HepG2 (cell line): ENCODE measurements around the gene STAT1. TPM values are rescaled to one million over a fixed set of nuclear protein-coding genes. Genes with fewer than 3 reads are reported as not detected.

ENCODE experiments used
- ATAC-seq: fragments of 200-7000 bp; cut with Tn5 transposase; 3 replicates; pipeline ENCODE4 v1.9.1; 2020; ENCODE audit warnings: mild to moderate bottlenecking, moderate library complexity
- BruUV-seq: library from RNA; stranded (reverse); fragments of 400-500 nt; replicated peaks from 2 replicates; lab custom pipeline; 2021; lab: Mats Ljungman, UMichigan
- CTCF ChIA-PET: fragments of 300-600 bp; formaldehyde crosslinking; extraction: SDS; loops from one replicate; lab custom pipeline; 2021; ENCODE audit warnings: low total read pairs, inconsistent platforms, low intra/inter-chr PET ratio; lab: Yijun Ruan, JAX
- POLR2A ChIA-PET: fragments of 350-600 bp; sonication (Branson Sonifier 250); formaldehyde crosslinking; loops from one replicate; lab custom pipeline; 2020; ENCODE audit warnings: antibody characterized with exemption, inconsistent platforms; lab: Yijun Ruan, JAX
- DNase-seq: peaks from one replicate; pipeline ENCODE4 v3.0.0-alpha.2; 2015; ENCODE audit warnings: low spot score
- FAIRE-seq: peaks from 3 replicates; lab custom pipeline; 2011; peaks lifted over from hg19 to GRCh38; lab: Jason Lieb, UNC
- H2AFZ ChIP-seq: one replicate; pipeline ENCODE4 v1.6.1; 2011; ENCODE audit warnings: low read length, inconsistent platforms
- H3K27ac ChIP-seq: fragments of 300-600 bp; 3 replicates; pipeline ENCODE4 v1.8.0; 2011; ENCODE audit warnings: mixed run types, mild to moderate bottlenecking, mixed read lengths, low read length, inconsistent platforms; ENCODE audit not compliant: insufficient read depth; ENCODE audit errors: extremely low read length
- H3K27me3 ChIP-seq, 2 experiments: fragments of 200-600 bp in 1 of 2; 2 replicates in 1 of 2; 3 replicates in 1 of 2; pipeline versions ENCODE4 v1.6.0 to v1.8.0; 2011; ENCODE audit warnings: low read length in 2 of 2, mild to moderate bottlenecking in 2 of 2, moderate library complexity in 2 of 2, inconsistent platforms in 1 of 2; ENCODE audit not compliant: insufficient read depth in 2 of 2, control insufficient read depth in 1 of 2
- H3K36me3 ChIP-seq, 2 experiments: fragments of 200-600 bp in 1 of 2; replicated peaks in 1 of 2; 2 replicates in 1 of 2; 3 replicates in 1 of 2; pipeline versions ENCODE4 v1.5.1 to v1.8.0; 2011; ENCODE audit warnings: low read length in 2 of 2, inconsistent platforms in 1 of 2; ENCODE audit not compliant: insufficient read depth in 2 of 2, control insufficient read depth in 1 of 2
- H3K4me1 ChIP-seq: 2 replicates; pipeline ENCODE4 v1.5.1; 2012; ENCODE audit warnings: low read length, inconsistent platforms; ENCODE audit not compliant: insufficient read depth
- H3K4me2 ChIP-seq: 2 replicates; pipeline ENCODE4 v1.6.0; 2011; ENCODE audit warnings: low read depth, low read length, inconsistent platforms
- H3K4me3 ChIP-seq, 3 experiments: fragments of 200-600 bp in 1 of 3; sonication (generic), shearing (Covaris generic) in 1 of 3; replicated peaks in 1 of 3; 2 replicates each; pipeline ENCODE4 v1.5.1; 2011 to 2016; ENCODE audit warnings: low read length in 3 of 3, inconsistent platforms in 2 of 3, low read depth in 2 of 3, mild to moderate bottlenecking in 2 of 3, control low read depth in 1 of 3, mixed read lengths in 1 of 3; ENCODE audit not compliant: insufficient read depth in 1 of 3
- H3K79me2 ChIP-seq: one replicate; pipeline ENCODE4 v1.6.1; 2011; ENCODE audit warnings: low read length, inconsistent platforms; ENCODE audit not compliant: insufficient read depth
- H3K9ac ChIP-seq: 2 replicates; pipeline ENCODE4 v1.6.0; 2011; ENCODE audit warnings: mild to moderate bottlenecking, low read depth, low read length, inconsistent platforms; ENCODE audit not compliant: insufficient read depth
- H3K9me3 ChIP-seq: 2 replicates; pipeline ENCODE4 v1.5.1; 2012; ENCODE audit warnings: mild to moderate bottlenecking, low read length
- H4K20me1 ChIP-seq: 2 replicates; pipeline ENCODE4 v1.6.0; 2011; ENCODE audit warnings: inconsistent platforms, mild to moderate bottlenecking, low read length, moderate library complexity; ENCODE audit not compliant: insufficient read depth
- CAMTA2 ChIP-seq: sonication (generic); formaldehyde crosslinking; IDR thresholded peaks from 2 replicates; pipeline ENCODE4 v1.4.0; 2020; ENCODE audit warnings: mild to moderate bottlenecking, missing genetic modification reagents, borderline replicate concordance
- FOXA3 ChIP-seq: IDR thresholded peaks from 2 replicates; pipeline ENCODE4 v1.6.1; 2016; ENCODE audit warnings: missing genetic modification reagents, missing compliant biosample characterization
- MTA3 ChIP-seq: sonication (generic); formaldehyde crosslinking; IDR thresholded peaks from 2 replicates; pipeline ENCODE4 v1.4.0; 2020; ENCODE audit warnings: missing genetic modification reagents
- NAIF1 ChIP-seq: sonication (generic); formaldehyde crosslinking; IDR thresholded peaks from 2 replicates; pipeline ENCODE4 v1.5.0; 2020; ENCODE audit warnings: mild to moderate bottlenecking, missing genetic modification reagents, borderline replicate concordance
- NCOA1 ChIP-seq: sonication (generic); formaldehyde crosslinking; IDR thresholded peaks from 2 replicates; pipeline ENCODE4 v1.9.0; 2021; ENCODE audit warnings: missing genetic modification reagents
- RAD21 ChIP-seq: fragments of 450-650 bp; formaldehyde crosslinking; IDR thresholded peaks from 2 replicates; pipeline ENCODE4 v1.5.0; 2020; ENCODE audit warnings: mild to moderate bottlenecking
- U2AF1 ChIP-seq: fragments of 200-400 bp; formaldehyde crosslinking; optimal IDR thresholded peaks from 2 replicates; pipeline ENCODE3; 2017; ENCODE audit warnings: mild to moderate bottlenecking, low read depth, low read length
- ZFAT ChIP-seq: sonication (generic); formaldehyde crosslinking; conservative IDR thresholded peaks from 2 replicates; pipeline ENCODE4 v1.8.1; 2023; ENCODE audit warnings: missing genetic modification reagents, inconsistent platforms
- ZFP82 ChIP-seq: sonication (generic); formaldehyde crosslinking; IDR thresholded peaks from 2 replicates; pipeline ENCODE4 v1.5.1; 2020; ENCODE audit warnings: mild to moderate bottlenecking, missing genetic modification reagents, borderline replicate concordance
- ZNF207 ChIP-seq: fragments of 450-650 bp; IDR thresholded peaks from 2 replicates; pipeline ENCODE4 v1.6.1; 2016; ENCODE audit warnings: antibody characterized with exemption, borderline replicate concordance
- ZNF513 ChIP-seq: sonication (generic); formaldehyde crosslinking; conservative IDR thresholded peaks from 2 replicates; pipeline ENCODE4 v1.5.0; 2020; ENCODE audit warnings: missing genetic modification reagents
- ZNF564 ChIP-seq: sonication (generic); formaldehyde crosslinking; IDR thresholded peaks from 2 replicates; pipeline ENCODE4 v1.8.1; 2023; ENCODE audit warnings: mild to moderate bottlenecking, missing genetic modification reagents
- ZNF577 ChIP-seq: sonication (generic); formaldehyde crosslinking; IDR thresholded peaks from 2 replicates; pipeline ENCODE4 v1.4.0; 2020; ENCODE audit warnings: mild to moderate bottlenecking, low read depth, missing genetic modification reagents, borderline replicate concordance
- ZNF652 ChIP-seq: IDR thresholded peaks from 2 replicates; pipeline ENCODE4 v1.6.1; 2016; ENCODE audit warnings: low read depth, borderline replicate concordance
- WGBS: methylation state at CpG from one replicate; pipeline ENCODE4 v1.1.6; 2017; ENCODE audit warnings: low lambda C conversion rate; 5-methylcytosine and 5-hydroxymethylcytosine counted together
- in situ Hi-C: cut with HindIII; loops from 2 replicates; pipeline ENCODE4 v1.10.0; 2017; ENCODE audit warnings: low pct_unique_long_range_greater_than_20kb; ENCODE audit not compliant: extremely low pct_ligation_motif_present
- intact Hi-C: fragments of 100-400 bp; cut with micrococcal nuclease; formaldehyde crosslinking; loops from one replicate; pipeline ENCODE4 v1.10.0; 2022; ENCODE audit not compliant: unreplicated experiment
- polyA plus RNA-seq, 8 experiments: library from polyadenylated mRNA; depleted of rRNA in 3 of 8; stranded (reverse) in 7 of 8; unstranded in 1 of 8; fragments of >200 nt; fragmentation: Illumina TruSeq in 4 of 8; extraction: Trizol in 4 of 8; gene quantifications; 2 replicates each; pipeline versions ENCODE4 v1.2.1 to v1.2.3, GENCODE V29; 2011 to 2016; ENCODE audit warnings: low read depth in 4 of 8, missing spikeins in 1 of 8, mixed read lengths in 1 of 8; ENCODE audit not compliant: insufficient read depth in 1 of 8
- total RNA-seq, 5 experiments: library from RNA; depleted of rRNA; stranded (reverse); fragments of >200 nt; fragmentation: Illumina TruSeq; extraction: Trizol; gene quantifications; 2 replicates each; pipeline ENCODE4 v1.2.3, GENCODE V29; 2016; ENCODE audit warnings: low read depth in 1 of 5
- TF ChIP-seq, protein P1 (sequence below): sonication (generic); formaldehyde crosslinking; IDR thresholded peaks from 2 replicates; pipeline ENCODE4 v1.8.0; 2022; ENCODE audit warnings: mild to moderate bottlenecking, missing genetic modification reagents
- TF ChIP-seq, protein P2 (sequence below): IDR thresholded peaks from 2 replicates; pipeline ENCODE4 v1.6.1; 2016; ENCODE audit warnings: missing biosample characterization, missing genetic modification reagents, low read depth
- TF ChIP-seq, protein P3 (sequence below): sonication (generic); formaldehyde crosslinking; IDR thresholded peaks from 2 replicates; pipeline ENCODE4 v1.4.0; 2020; ENCODE audit warnings: missing genetic modification reagents

STAT1 gene
- total and polyA plus RNA-seq, 2 of the 13 experiments (the other 11 are each of a cell fraction or from before 2014, with no cell fraction given): 21.8 to 59.6 TPM

- Histone ChIP-seq H3K9ac (peak overlapping the region; percentile 98), H3K4me2 (peak overlapping the region; percentile 96), H3K4me1 (peaks cover 32% of the 10 kb centered on the region), H3K27me3 (peaks cover 0 to 7% of the 10 kb centered on the region in 2 experiments; a peak in 1 of 5 replicates), H3K9me3 (no peaks in the 10 kb centered on the region), H3K79me2 (peaks cover 3% of the 10 kb centered on the region), H4K20me1 (no peaks in the 10 kb centered on the region), H3K27ac (peak overlapping the region; percentile 98), H3K4me3 (peak overlapping the region; percentile 90 to 96 (median 92)), H2AFZ (no peak overlapping the region), H3K36me3 (no peaks in the 10 kb centered on the region)
- intact Hi-C loops: loop anchor here (5.0 kb wide), 1 partner anchor 138 kb away; the partner anchor contains the start of gene GLS
- CTCF ChIA-PET: interaction anchor here (0.7 kb wide), 1 partner anchor 10 kb away, joined by 3 read pairs; no protein-coding TSS in a partner anchor
- peak; percentile 66 for FAIRE-seq
- ATAC-seq: peak; percentile 97
- peak; percentile 96 for DNase-seq
- POLR2A ChIA-PET: interaction anchor here (0.6 to 3.2 kb wide), 15 partner anchors 8 to 707 kb away, joined by 3 to 18 read pairs (median 3); partner anchors contain the start of genes GLS, HIBCH and NABP1
- no TSS peak for BruUV-seq
- in situ Hi-C loops: no loop called here
- WGBS: under 1% methylated on average over 29 of the region's 59 CpGs
- TF ChIP-seq, protein P1, sequence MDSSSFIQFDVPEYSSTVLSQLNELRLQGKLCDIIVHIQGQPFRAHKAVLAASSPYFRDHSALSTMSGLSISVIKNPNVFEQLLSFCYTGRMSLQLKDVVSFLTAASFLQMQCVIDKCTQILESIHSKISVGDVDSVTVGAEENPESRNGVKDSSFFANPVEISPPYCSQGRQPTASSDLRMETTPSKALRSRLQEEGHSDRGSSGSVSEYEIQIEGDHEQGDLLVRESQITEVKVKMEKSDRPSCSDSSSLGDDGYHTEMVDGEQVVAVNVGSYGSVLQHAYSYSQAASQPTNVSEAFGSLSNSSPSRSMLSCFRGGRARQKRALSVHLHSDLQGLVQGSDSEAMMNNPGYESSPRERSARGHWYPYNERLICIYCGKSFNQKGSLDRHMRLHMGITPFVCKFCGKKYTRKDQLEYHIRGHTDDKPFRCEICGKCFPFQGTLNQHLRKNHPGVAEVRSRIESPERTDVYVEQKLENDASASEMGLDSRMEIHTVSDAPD (CRISPR knock-in tag): peak; percentile 96
- 0 out of 2 replicates have a peak, but pooled peaks have one; percentile 61 for TF ChIP-seq ZFAT (CRISPR knock-in tag)
- TF ChIP-seq, protein P2, sequence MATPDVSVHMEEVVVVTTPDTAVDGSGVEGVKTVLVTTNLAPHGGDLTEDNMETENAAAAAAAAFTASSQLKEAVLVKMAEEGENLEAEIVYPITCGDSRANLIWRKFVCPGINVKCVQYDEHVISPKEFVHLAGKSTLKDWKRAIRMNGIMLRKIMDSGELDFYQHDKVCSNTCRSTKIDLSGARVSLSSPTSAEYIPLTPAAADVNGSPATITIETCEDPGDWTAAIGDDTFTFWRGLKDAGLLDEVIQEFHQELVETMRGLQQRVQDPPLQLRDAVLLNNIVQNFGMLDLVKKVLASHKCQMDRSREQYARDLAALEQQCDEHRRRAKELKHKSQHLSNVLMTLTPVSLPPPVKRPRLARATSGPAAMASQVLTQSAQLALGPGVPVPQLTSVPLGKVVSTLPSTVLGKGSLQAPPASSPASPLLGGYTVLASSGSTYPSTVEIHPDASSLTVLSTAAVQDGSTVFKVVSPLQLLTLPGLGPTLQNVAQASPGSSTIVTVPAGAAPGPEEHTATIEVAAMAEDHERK (CRISPR knock-in tag): peak; percentile 90
- peak; percentile 96 for TF ChIP-seq NAIF1 (CRISPR knock-in tag)
- TF ChIP-seq RAD21 (CRISPR knock-in tag): peak; percentile 61
- no peak for TF ChIP-seq U2AF1
- TF ChIP-seq ZNF564 (CRISPR knock-in tag): peak; percentile 99
- TF ChIP-seq ZFP82 (CRISPR knock-in tag): peak; percentile 99
- TF ChIP-seq ZNF207: no peak
- peak; percentile 96 for TF ChIP-seq FOXA3
- TF ChIP-seq MTA3 (CRISPR knock-in tag): peak; percentile 79; the same call in 1 of the 2 replicates
- peak; percentile 53; the same call in 1 of the 2 replicates for TF ChIP-seq ZNF652
- TF ChIP-seq ZNF577 (CRISPR knock-in tag): 0 out of 2 replicates have a peak, but pooled peaks have one; percentile 74
- no peak for TF ChIP-seq ZNF513 (CRISPR knock-in tag)
- peak; percentile 99 for TF ChIP-seq CAMTA2
- TF ChIP-seq, protein P3, sequence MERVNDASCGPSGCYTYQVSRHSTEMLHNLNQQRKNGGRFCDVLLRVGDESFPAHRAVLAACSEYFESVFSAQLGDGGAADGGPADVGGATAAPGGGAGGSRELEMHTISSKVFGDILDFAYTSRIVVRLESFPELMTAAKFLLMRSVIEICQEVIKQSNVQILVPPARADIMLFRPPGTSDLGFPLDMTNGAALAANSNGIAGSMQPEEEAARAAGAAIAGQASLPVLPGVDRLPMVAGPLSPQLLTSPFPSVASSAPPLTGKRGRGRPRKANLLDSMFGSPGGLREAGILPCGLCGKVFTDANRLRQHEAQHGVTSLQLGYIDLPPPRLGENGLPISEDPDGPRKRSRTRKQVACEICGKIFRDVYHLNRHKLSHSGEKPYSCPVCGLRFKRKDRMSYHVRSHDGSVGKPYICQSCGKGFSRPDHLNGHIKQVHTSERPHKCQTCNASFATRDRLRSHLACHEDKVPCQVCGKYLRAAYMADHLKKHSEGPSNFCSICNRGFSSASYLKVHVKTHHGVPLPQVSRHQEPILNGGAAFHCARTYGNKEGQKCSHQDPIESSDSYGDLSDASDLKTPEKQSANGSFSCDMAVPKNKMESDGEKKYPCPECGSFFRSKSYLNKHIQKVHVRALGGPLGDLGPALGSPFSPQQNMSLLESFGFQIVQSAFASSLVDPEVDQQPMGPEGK (CRISPR knock-in tag): peak; percentile 96
- TF ChIP-seq NCOA1 (CRISPR knock-in tag): peak; percentile 69; the same call in 1 of the 2 replicates
Measured at GRCh38 chr2:191020221-191020741, 6.3 kb upstream of the STAT1 start.
